WERI-Rb-1 (cell line): ENCODE results near the gene CREB1.

Experiments
- DNase-seq: peaks from one replicate; pipeline ENCODE4 v3.0.0-alpha.2; 2020
- H3K27ac ChIP-seq: fragments of 250-450 bp; sonication (Bioruptor Pico); 2 replicates; pipeline ENCODE4 v1.5.1; 2020; ENCODE audit warnings: mild to moderate bottlenecking, moderate library complexity
- H3K27me3 ChIP-seq: fragments of 250-450 bp; sonication (Bioruptor Pico); 2 replicates; pipeline ENCODE4 v1.5.1; 2021; ENCODE audit warnings: mild to moderate bottlenecking, low read depth, moderate library complexity; ENCODE audit not compliant: insufficient read depth, severe bottlenecking
- H3K36me3 ChIP-seq: fragments of 250-450 bp; sonication (Bioruptor Pico); 2 replicates; pipeline ENCODE4 v1.5.1; 2020; ENCODE audit warnings: mild to moderate bottlenecking, moderate library complexity
- H3K4me3 ChIP-seq: 2 replicates; pipeline ENCODE4 v1.5.1; 2011; ENCODE audit warnings: low read depth, mild to moderate bottlenecking, control low read depth, low read length
- H3K9me3 ChIP-seq: fragments of 250-450 bp; sonication (Bioruptor Pico); 2 replicates; pipeline ENCODE4 v1.5.1; 2021; ENCODE audit warnings: mild to moderate bottlenecking, moderate library complexity; ENCODE audit not compliant: severe bottlenecking
- CTCF ChIP-seq: IDR thresholded peaks from 2 replicates; pipeline ENCODE4 v1.5.1; 2011; ENCODE audit warnings: low read depth, mild to moderate bottlenecking, control low read depth, inconsistent platforms, low read length

Gene CREB1

GRCh38 chr2:207606399-207606798, 76.6 kb downstream of the CREB1 start:
- Histone ChIP-seq H3K4me3 (no peak overlapping the region), H3K27ac (no peak overlapping the region), H3K27me3 (no peaks in the 10 kb centered on the region), H3K9me3 (no peaks in the 10 kb centered on the region), H3K36me3 (peaks cover 3% of the 10 kb centered on the region)
- no peak for DNase-seq
- no peak for TF ChIP-seq CTCF

GRCh38 chr2:207606829-207607228, 77.1 kb downstream of the CREB1 start:
- DNase-seq: no peak
- H3K9me3 ChIP-seq: no peaks in the 10 kb centered on the region
- no peak overlapping the region for H3K4me3 ChIP-seq
- TF ChIP-seq CTCF: no peak
- no peak overlapping the region for H3K27ac ChIP-seq
- H3K36me3 ChIP-seq: peaks cover 3% of the 10 kb centered on the region
- H3K27me3 ChIP-seq: no peaks in the 10 kb centered on the region

GRCh38 chr2:207612714-207613113, 83.0 kb downstream of the CREB1 start:
- H3K9me3 ChIP-seq: no peaks in the 10 kb centered on the region
- no peak overlapping the region for H3K27ac ChIP-seq
- H3K4me3 ChIP-seq: no peak overlapping the region
- no peaks in the 10 kb centered on the region for H3K27me3 ChIP-seq
- H3K36me3 ChIP-seq: peaks cover 24% of the 10 kb centered on the region
- no peak for DNase-seq
- no peak for TF ChIP-seq CTCF

- Histone ChIP-seq H3K27me3 (no peaks in the 10 kb centered on the region), H3K36me3 (peaks cover 35% of the 10 kb centered on the region), H3K4me3 (no peak overlapping the region), H3K9me3 (no peaks in the 10 kb centered on the region), H3K27ac (no peak overlapping the region)
- no peak for DNase-seq
- no peak for TF ChIP-seq CTCF
Measured at GRCh38 chr2:207614824-207615223, 85.1 kb downstream of the CREB1 start.

- H3K36me3 ChIP-seq: peaks cover 48% of the 10 kb centered on the region
- no peak overlapping the region for H3K27ac ChIP-seq
- no peaks in the 10 kb centered on the region for H3K9me3 ChIP-seq
- no peak for TF ChIP-seq CTCF
- DNase-seq: no peak
- H3K4me3 ChIP-seq: no peak overlapping the region
- no peaks in the 10 kb centered on the region for H3K27me3 ChIP-seq
Measured at GRCh38 chr2:207616185-207616584, 86.4 kb downstream of the CREB1 start.

- no peak for TF ChIP-seq CTCF
- Histone ChIP-seq H3K4me3 (no peak overlapping the region), H3K9me3 (no peaks in the 10 kb centered on the region), H3K36me3 (peaks cover 55% of the 10 kb centered on the region), H3K27me3 (no peaks in the 10 kb centered on the region), H3K27ac (no peak overlapping the region)
- DNase-seq: no peak
Measured at GRCh38 chr2:207617011-207617671, 87.4 kb downstream of the CREB1 start.
